ENCODE results near the gene AATK. TPM values are rescaled to one million over a fixed set of nuclear protein-coding genes. Genes with fewer than 3 reads are reported as not detected.

The AATK gene
- polyA plus RNA-seq, 1 donor (not counting 4 experiments of a cell fraction or from before 2014, with no cell fraction given), result 0.16 TPM

DNA sequence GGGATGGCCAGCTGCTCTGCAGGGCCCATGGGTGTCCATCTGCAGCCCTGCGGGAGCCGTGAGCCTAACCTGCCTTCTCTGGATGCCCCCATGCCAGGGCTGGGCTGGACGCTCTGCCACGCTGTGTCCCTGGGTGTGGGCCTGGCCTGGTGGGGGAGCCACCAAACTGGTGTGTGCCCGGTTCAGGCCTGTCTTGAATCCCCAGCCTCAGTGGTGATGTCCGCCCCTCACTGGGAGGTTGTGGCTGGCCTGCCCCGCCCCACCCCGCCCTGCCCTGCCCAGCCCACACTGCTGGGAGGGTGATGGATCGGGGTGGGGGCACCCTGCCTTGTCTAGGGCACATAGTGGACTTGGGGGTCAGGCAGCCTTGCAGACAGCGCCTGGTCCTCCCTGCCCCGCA, 50.8 kb downstream of the AATK start:
- DNase-seq (ENCODE audit: low read depth, low spot score), result no peak

GRCh38 chr17:81114351-81115093, 51.5 kb downstream of the AATK start:
- Histone ChIP-seq H4K20me1 (ENCODE audit: control insufficient read depth, extremely low read depth, insufficient read depth, low read length) (peaks cover 9% of the 10 kb centered on the region), H3K9me1 (ENCODE audit: control insufficient read depth, extremely low read depth, insufficient read depth, low read length) (no peaks in the 10 kb centered on the region), H3K4me1 (ENCODE audit: control insufficient read depth, extremely low read depth, insufficient read depth, low read length) (peaks cover 12% of the 10 kb centered on the region), H3K9me3 (ENCODE audit: control insufficient read depth, low read depth, low read length) (no peaks in the 10 kb centered on the region), H3K4me2 (ENCODE audit: control insufficient read depth, extremely low read depth, insufficient read depth, low read depth, low read length) (no peak overlapping the region), H2AFZ (ENCODE audit: control insufficient read depth, low read length) (no peak overlapping the region), H3K4me3 (ENCODE audit: control insufficient read depth in 2 of 3, extremely low read depth in 1 of 3, insufficient read depth in 2 of 3, low read depth in 1 of 3, low read length in 3 of 3) (no peak overlapping the region), H3K27me3 (ENCODE audit: control insufficient read depth, extremely low read depth, insufficient read depth, low read length) (no peaks in the 10 kb centered on the region), H3K79me2 (ENCODE audit: control insufficient read depth, insufficient read depth, low read length) (no peaks in the 10 kb centered on the region), H3K9ac (ENCODE audit: control insufficient read depth, extremely low read depth, insufficient read depth, low read length) (peak overlapping the region; percentile 15), H3K36me3 (ENCODE audit: control insufficient read depth in 2 of 2, extremely low read depth in 1 of 2, insufficient read depth in 2 of 2, low read length in 2 of 2) (peaks cover 12 to 26% of the 10 kb centered on the region in 2 experiments), H3K27ac (ENCODE audit: control insufficient read depth, insufficient read depth, low read length) (no peak overlapping the region)
- no peak for DNase-seq (ENCODE audit: low read depth, low spot score)
- FAIRE-seq, result no peak
- dilution Hi-C loops (cut with MboI; ENCODE audit: extremely low pct_ligation_motif_present, low sequenced_read_pairs), result no loop called here
- no peak for TF ChIP-seq EZH2 (IDR thresholded peaks at IDR 0.05; ENCODE audit: low read length)
- TF ChIP-seq, protein P1, sequence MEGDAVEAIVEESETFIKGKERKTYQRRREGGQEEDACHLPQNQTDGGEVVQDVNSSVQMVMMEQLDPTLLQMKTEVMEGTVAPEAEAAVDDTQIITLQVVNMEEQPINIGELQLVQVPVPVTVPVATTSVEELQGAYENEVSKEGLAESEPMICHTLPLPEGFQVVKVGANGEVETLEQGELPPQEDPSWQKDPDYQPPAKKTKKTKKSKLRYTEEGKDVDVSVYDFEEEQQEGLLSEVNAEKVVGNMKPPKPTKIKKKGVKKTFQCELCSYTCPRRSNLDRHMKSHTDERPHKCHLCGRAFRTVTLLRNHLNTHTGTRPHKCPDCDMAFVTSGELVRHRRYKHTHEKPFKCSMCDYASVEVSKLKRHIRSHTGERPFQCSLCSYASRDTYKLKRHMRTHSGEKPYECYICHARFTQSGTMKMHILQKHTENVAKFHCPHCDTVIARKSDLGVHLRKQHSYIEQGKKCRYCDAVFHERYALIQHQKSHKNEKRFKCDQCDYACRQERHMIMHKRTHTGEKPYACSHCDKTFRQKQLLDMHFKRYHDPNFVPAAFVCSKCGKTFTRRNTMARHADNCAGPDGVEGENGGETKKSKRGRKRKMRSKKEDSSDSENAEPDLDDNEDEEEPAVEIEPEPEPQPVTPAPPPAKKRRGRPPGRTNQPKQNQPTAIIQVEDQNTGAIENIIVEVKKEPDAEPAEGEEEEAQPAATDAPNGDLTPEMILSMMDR (optimal IDR thresholded peaks at IDR 0.05 in 1 of 3, IDR thresholded peaks at IDR 0.05 in 1 of 3, conservative IDR thresholded peaks at IDR 0.05 in 1 of 3; ENCODE audit: extremely low read depth in 1 of 3, insufficient read depth in 2 of 3, low read length in 3 of 3), result no peak

More for the DNA sequence above, 50.8 kb downstream of the AATK start:
- dilution Hi-C loops (cut with MboI; ENCODE audit: extremely low pct_ligation_motif_present, low sequenced_read_pairs), result no loop called here
- Histone ChIP-seq H3K27ac (ENCODE audit: control insufficient read depth, insufficient read depth, low read length) (no peak overlapping the region), H3K9me1 (ENCODE audit: control insufficient read depth, extremely low read depth, insufficient read depth, low read length) (no peaks in the 10 kb centered on the region), H3K4me1 (ENCODE audit: control insufficient read depth, extremely low read depth, insufficient read depth, low read length) (peaks cover 12% of the 10 kb centered on the region), H3K27me3 (ENCODE audit: control insufficient read depth, extremely low read depth, insufficient read depth, low read length) (peaks cover 5% of the 10 kb centered on the region), H3K4me2 (ENCODE audit: control insufficient read depth, extremely low read depth, insufficient read depth, low read depth, low read length) (no peak overlapping the region), H3K4me3 (ENCODE audit: control insufficient read depth in 2 of 3, extremely low read depth in 1 of 3, insufficient read depth in 2 of 3, low read depth in 1 of 3, low read length in 3 of 3) (no peak overlapping the region), H2AFZ (ENCODE audit: control insufficient read depth, low read length) (no peak overlapping the region), H3K9me3 (ENCODE audit: control insufficient read depth, low read depth, low read length) (no peaks in the 10 kb centered on the region), H4K20me1 (ENCODE audit: control insufficient read depth, extremely low read depth, insufficient read depth, low read length) (peaks cover 9% of the 10 kb centered on the region), H3K36me3 (ENCODE audit: control insufficient read depth in 2 of 2, extremely low read depth in 1 of 2, insufficient read depth in 2 of 2, low read length in 2 of 2) (peaks cover 12 to 26% of the 10 kb centered on the region in 2 experiments), H3K79me2 (ENCODE audit: control insufficient read depth, insufficient read depth, low read length) (no peaks in the 10 kb centered on the region), H3K9ac (ENCODE audit: control insufficient read depth, extremely low read depth, insufficient read depth, low read length) (no peak overlapping the region)
- TF ChIP-seq EZH2 (IDR thresholded peaks at IDR 0.05; ENCODE audit: low read length), result no peak
- TF ChIP-seq, protein P1 (optimal IDR thresholded peaks at IDR 0.05 in 1 of 3, IDR thresholded peaks at IDR 0.05 in 1 of 3, conservative IDR thresholded peaks at IDR 0.05 in 1 of 3; ENCODE audit: extremely low read depth in 1 of 3, insufficient read depth in 2 of 3, low read length in 3 of 3), result no peak
- FAIRE-seq, result no peak

All from keratinocyte (primary cell).